ENCODE results near the gene EWSR1.

The EWSR1 gene

DNA sequence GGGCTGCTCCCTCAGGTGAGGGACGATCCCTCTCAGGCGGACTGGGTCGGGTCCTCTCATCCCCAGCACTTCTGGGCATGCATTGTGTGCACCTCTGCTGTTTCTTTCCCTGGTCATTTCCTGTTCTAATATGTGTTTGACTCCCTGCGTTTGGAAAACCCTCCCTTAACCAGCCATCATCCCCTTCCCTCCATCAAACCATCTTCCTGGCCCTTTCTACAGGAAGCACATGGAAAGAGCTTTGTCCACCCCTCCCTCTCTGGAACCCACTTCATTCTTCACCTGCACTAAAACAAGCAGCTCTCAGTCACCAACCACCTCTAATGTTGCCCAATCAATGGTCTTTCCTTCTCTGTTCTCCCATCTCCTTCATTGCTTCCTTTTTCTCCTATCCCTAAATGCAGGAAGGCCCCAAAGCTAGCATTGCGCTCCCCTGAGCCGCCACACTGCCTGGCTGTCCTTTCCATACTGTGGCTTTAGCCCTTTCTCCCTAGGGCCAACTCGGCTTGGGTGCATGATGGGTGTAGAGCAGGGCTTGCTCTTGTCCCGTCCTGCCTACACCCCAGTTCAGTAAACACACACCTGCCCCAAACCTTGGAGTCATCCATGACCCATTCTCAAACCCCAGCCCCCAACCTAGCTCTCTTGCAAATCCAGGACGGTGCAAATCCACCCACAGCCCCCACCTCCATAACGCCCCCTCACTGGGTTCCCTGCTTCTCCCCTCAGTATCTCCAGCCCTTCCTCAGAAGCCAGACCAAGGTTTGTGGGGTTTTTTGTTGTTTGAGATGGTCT lies 32.9 kb downstream of the EWSR1 start (continued):
- TF ChIP-seq ZBTB8A (tag by site-specific recombination; IDR thresholded peaks at IDR 0.05) (0 out of 2 replicates have a peak, but pooled peaks have one; percentile 6), ZNF324 (tag by site-specific recombination; IDR thresholded peaks at IDR 0.05) (no peak), ZNF510 (tag by site-specific recombination; IDR thresholded peaks at IDR 0.05; ENCODE audit: insufficient replicate concordance) (no peak), GLI2 (tag by site-specific recombination; IDR thresholded peaks at IDR 0.05; ENCODE audit: borderline replicate concordance, low read depth) (no peak), ZNF623 (tag by site-specific recombination; IDR thresholded peaks at IDR 0.05) (no peak), ZNF571 (tag by site-specific recombination; IDR thresholded peaks at IDR 0.05) (no peak), KLF10 (tag by site-specific recombination; IDR thresholded peaks at IDR 0.05) (no peak), WT1 (tag by site-specific recombination; IDR thresholded peaks at IDR 0.05) (peak; percentile 61), ZNF23 (tag by site-specific recombination; IDR thresholded peaks at IDR 0.05; ENCODE audit: borderline replicate concordance) (no peak), ZNF132 (tag by site-specific recombination; IDR thresholded peaks at IDR 0.05; ENCODE audit: borderline replicate concordance) (no peak), ZNF350 (tag by site-specific recombination; IDR thresholded peaks at IDR 0.05) (no peak), GLIS2 (tag by site-specific recombination; IDR thresholded peaks at IDR 0.05) (0 out of 2 replicates have a peak, but pooled peaks have one; percentile 35), ZNF596 (tag by site-specific recombination; IDR thresholded peaks at IDR 0.05) (no peak), ZFHX2 (tag by site-specific recombination; conservative IDR thresholded peaks at IDR 0.05) (peak; percentile 89), ZNF302 (tag by site-specific recombination; IDR thresholded peaks at IDR 0.05; ENCODE audit: low read depth) (no peak), EGR2 (tag by site-specific recombination; IDR thresholded peaks at IDR 0.05; ENCODE audit: low read depth) (peak; percentile 85), ZNF548 (tag by site-specific recombination; IDR thresholded peaks at IDR 0.05) (no peak), ZNF843 (tag by site-specific recombination; IDR thresholded peaks at IDR 0.05) (no peak), ZNF600 (tag by site-specific recombination; IDR thresholded peaks at IDR 0.05) (peak; percentile 81; the same call in 1 of the 2 replicates), KLF1 (tag by site-specific recombination; IDR thresholded peaks at IDR 0.05) (no peak), ZNF394 (tag by site-specific recombination; IDR thresholded peaks at IDR 0.05; ENCODE audit: borderline replicate concordance) (no peak), ZNF404 (tag by site-specific recombination; IDR thresholded peaks at IDR 0.05) (no peak), SP2 (tag by site-specific recombination; IDR thresholded peaks at IDR 0.05) (peak; percentile 25), ZEB2 (tag by site-specific recombination; IDR thresholded peaks at IDR 0.05) (0 out of 2 replicates have a peak, but pooled peaks have one; percentile 42)
- TF ChIP-seq, protein P1, sequence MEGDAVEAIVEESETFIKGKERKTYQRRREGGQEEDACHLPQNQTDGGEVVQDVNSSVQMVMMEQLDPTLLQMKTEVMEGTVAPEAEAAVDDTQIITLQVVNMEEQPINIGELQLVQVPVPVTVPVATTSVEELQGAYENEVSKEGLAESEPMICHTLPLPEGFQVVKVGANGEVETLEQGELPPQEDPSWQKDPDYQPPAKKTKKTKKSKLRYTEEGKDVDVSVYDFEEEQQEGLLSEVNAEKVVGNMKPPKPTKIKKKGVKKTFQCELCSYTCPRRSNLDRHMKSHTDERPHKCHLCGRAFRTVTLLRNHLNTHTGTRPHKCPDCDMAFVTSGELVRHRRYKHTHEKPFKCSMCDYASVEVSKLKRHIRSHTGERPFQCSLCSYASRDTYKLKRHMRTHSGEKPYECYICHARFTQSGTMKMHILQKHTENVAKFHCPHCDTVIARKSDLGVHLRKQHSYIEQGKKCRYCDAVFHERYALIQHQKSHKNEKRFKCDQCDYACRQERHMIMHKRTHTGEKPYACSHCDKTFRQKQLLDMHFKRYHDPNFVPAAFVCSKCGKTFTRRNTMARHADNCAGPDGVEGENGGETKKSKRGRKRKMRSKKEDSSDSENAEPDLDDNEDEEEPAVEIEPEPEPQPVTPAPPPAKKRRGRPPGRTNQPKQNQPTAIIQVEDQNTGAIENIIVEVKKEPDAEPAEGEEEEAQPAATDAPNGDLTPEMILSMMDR (tag by site-specific recombination; IDR thresholded peaks at IDR 0.05): no peak
- TF ChIP-seq, protein P2, sequence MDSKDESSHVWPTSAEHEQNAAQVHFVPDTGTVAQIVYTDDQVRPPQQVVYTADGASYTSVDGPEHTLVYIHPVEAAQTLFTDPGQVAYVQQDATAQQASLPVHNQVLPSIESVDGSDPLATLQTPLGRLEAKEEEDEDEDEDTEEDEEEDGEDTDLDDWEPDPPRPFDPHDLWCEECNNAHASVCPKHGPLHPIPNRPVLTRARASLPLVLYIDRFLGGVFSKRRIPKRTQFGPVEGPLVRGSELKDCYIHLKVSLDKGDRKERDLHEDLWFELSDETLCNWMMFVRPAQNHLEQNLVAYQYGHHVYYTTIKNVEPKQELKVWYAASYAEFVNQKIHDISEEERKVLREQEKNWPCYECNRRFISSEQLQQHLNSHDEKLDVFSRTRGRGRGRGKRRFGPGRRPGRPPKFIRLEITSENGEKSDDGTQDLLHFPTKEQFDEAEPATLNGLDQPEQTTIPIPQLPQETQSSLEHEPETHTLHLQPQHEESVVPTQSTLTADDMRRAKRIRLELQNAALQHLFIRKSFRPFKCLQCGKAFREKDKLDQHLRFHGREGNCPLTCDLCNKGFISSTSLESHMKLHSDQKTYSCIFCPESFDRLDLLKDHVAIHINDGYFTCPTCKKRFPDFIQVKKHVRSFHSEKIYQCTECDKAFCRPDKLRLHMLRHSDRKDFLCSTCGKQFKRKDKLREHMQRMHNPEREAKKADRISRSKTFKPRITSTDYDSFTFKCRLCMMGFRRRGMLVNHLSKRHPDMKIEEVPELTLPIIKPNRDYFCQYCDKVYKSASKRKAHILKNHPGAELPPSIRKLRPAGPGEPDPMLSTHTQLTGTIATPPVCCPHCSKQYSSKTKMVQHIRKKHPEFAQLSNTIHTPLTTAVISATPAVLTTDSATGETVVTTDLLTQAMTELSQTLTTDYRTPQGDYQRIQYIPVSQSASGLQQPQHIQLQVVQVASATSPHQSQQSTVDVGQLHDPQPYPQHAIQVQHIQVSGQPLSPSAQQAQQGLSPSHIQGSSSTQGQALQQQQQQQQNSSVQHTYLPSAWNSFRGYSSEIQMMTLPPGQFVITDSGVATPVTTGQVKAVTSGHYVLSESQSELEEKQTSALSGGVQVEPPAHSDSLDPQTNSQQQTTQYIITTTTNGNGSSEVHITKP (tag by site-specific recombination; IDR thresholded peaks at IDR 0.05): peak; percentile 10; the same call in 1 of the 2 replicates
- TF ChIP-seq, protein P3, sequence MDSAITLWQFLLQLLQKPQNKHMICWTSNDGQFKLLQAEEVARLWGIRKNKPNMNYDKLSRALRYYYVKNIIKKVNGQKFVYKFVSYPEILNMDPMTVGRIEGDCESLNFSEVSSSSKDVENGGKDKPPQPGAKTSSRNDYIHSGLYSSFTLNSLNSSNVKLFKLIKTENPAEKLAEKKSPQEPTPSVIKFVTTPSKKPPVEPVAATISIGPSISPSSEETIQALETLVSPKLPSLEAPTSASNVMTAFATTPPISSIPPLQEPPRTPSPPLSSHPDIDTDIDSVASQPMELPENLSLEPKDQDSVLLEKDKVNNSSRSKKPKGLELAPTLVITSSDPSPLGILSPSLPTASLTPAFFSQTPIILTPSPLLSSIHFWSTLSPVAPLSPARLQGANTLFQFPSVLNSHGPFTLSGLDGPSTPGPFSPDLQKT (IDR thresholded peaks at IDR 0.05; ENCODE audit: borderline replicate concordance, low read depth, low read length): no peak
- TF ChIP-seq, protein P4, sequence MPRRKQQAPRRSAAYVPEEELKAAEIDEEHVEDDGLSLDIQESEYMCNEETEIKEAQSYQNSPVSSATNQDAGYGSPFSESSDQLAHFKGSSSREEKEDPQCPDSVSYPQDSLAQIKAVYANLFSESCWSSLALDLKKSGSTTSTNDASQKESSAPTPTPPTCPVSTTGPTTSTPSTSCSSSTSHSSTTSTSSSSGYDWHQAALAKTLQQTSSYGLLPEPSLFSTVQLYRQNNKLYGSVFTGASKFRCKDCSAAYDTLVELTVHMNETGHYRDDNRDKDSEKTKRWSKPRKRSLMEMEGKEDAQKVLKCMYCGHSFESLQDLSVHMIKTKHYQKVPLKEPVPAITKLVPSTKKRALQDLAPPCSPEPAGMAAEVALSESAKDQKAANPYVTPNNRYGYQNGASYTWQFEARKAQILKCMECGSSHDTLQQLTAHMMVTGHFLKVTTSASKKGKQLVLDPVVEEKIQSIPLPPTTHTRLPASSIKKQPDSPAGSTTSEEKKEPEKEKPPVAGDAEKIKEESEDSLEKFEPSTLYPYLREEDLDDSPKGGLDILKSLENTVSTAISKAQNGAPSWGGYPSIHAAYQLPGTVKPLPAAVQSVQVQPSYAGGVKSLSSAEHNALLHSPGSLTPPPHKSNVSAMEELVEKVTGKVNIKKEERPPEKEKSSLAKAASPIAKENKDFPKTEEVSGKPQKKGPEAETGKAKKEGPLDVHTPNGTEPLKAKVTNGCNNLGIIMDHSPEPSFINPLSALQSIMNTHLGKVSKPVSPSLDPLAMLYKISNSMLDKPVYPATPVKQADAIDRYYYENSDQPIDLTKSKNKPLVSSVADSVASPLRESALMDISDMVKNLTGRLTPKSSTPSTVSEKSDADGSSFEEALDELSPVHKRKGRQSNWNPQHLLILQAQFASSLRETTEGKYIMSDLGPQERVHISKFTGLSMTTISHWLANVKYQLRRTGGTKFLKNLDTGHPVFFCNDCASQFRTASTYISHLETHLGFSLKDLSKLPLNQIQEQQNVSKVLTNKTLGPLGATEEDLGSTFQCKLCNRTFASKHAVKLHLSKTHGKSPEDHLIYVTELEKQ (tag by site-specific recombination; IDR thresholded peaks at IDR 0.05; ENCODE audit: borderline replicate concordance): no peak
- TF ChIP-seq, protein P5, sequence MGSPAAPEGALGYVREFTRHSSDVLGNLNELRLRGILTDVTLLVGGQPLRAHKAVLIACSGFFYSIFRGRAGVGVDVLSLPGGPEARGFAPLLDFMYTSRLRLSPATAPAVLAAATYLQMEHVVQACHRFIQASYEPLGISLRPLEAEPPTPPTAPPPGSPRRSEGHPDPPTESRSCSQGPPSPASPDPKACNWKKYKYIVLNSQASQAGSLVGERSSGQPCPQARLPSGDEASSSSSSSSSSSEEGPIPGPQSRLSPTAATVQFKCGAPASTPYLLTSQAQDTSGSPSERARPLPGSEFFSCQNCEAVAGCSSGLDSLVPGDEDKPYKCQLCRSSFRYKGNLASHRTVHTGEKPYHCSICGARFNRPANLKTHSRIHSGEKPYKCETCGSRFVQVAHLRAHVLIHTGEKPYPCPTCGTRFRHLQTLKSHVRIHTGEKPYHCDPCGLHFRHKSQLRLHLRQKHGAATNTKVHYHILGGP (tag by site-specific recombination; IDR thresholded peaks at IDR 0.05): no peak

Data from HEK293 (cell line).